Cardiac muscle cell (in vitro differentiated cells and primary cell): ENCODE data around the gene ZNF341. TPM values are rescaled to one million over a fixed set of nuclear protein-coding genes. Genes with fewer than 3 reads are reported as not detected.
A peak's percentile ranks its signal among the peaks of the same experiment; 100 is the strongest.

Experiments
- DNase-seq, 2 donors: peaks; one replicate each; pipeline versions ENCODE4 v3.0.0 to v3.0.0-alpha.2; 2010 to 2017; ENCODE audit warnings: low read depth in 1 of 2, low spot score in 1 of 2
- H3K27ac ChIP-seq: fragments of 200-600 bp; sonication (generic); 2 replicates; pipeline ENCODE4 v1.5.1; 2016
- H3K27me3 ChIP-seq: fragments of 200-600 bp; sonication (generic); 2 replicates; pipeline ENCODE4 v1.6.0; 2016; ENCODE audit warnings: control low read depth
- H3K36me3 ChIP-seq: fragments of 200-600 bp; sonication (generic); 2 replicates; pipeline ENCODE4 v1.5.1; 2016; ENCODE audit warnings: control low read depth
- H3K4me1 ChIP-seq: fragments of 200-600 bp; sonication (generic); 2 replicates; pipeline ENCODE4 v1.8.1; 2017; ENCODE audit warnings: low read depth, mild to moderate bottlenecking, mixed run types
- H3K4me3 ChIP-seq: fragments of 200-600 bp; sonication (generic); 2 replicates; pipeline ENCODE4 v1.5.1; 2016; ENCODE audit warnings: mild to moderate bottlenecking
- H3K9me3 ChIP-seq: fragments of 200-600 bp; sonication (generic); 2 replicates; pipeline ENCODE4 v1.5.1; 2017; ENCODE audit warnings: low read depth, mild to moderate bottlenecking, control low read depth
- polyA plus RNA-seq: library from polyadenylated mRNA; unstranded; fragments of >200 nt; fragmentation: Nextera tagmentation; extraction: Ambion mirVana; gene quantifications from 2 replicates; pipeline ENCODE4 v1.2.1, GENCODE V29; 2016
- total RNA-seq: library from RNA; depleted of rRNA; stranded (reverse); fragments of >200 nt; gene quantifications from 2 replicates; pipeline ENCODE4 v1.2.3, GENCODE V29; 2016
- TF ChIP-seq, protein P1 (sequence below): IDR thresholded peaks from 2 replicates; pipeline ENCODE4 v1.5.1; 2012; ENCODE audit warnings: low read depth, mild to moderate bottlenecking, low read length

ZNF341 gene
- total and polyA plus RNA-seq, 2 experiments from 2014 or later: 2.7 to 3.1 TPM

DNA sequence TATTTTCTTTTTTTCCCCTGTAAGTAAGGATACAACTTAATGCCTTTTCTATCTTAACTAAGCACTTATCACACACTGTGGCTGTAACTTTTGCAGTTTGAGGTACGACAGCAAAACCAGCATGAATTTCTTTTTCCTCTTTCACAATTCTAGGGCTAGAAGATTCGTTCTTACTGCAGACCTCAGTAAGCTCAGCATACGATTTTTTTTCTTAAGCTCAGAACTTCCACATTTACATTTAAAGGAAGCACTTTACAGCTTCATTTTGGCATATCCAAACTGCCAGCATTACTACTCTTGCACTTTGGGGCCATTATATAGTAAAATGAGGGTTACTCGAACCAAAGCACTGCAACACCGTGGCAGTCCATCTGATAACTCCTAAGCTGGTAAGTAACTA is 78.5 kb downstream of the ZNF341 start:
- TF ChIP-seq, protein P1, sequence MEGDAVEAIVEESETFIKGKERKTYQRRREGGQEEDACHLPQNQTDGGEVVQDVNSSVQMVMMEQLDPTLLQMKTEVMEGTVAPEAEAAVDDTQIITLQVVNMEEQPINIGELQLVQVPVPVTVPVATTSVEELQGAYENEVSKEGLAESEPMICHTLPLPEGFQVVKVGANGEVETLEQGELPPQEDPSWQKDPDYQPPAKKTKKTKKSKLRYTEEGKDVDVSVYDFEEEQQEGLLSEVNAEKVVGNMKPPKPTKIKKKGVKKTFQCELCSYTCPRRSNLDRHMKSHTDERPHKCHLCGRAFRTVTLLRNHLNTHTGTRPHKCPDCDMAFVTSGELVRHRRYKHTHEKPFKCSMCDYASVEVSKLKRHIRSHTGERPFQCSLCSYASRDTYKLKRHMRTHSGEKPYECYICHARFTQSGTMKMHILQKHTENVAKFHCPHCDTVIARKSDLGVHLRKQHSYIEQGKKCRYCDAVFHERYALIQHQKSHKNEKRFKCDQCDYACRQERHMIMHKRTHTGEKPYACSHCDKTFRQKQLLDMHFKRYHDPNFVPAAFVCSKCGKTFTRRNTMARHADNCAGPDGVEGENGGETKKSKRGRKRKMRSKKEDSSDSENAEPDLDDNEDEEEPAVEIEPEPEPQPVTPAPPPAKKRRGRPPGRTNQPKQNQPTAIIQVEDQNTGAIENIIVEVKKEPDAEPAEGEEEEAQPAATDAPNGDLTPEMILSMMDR: no peak
- no peaks in the 10 kb centered on the region for H3K36me3 ChIP-seq
- DNase-seq: no peak
- H3K27me3 ChIP-seq: no peaks in the 10 kb centered on the region
- no peaks in the 10 kb centered on the region for H3K9me3 ChIP-seq
- H3K27ac ChIP-seq: no peak overlapping the region
- H3K4me3 ChIP-seq: no peak overlapping the region
- peaks cover 14% of the 10 kb centered on the region for H3K4me1 ChIP-seq

DNA sequence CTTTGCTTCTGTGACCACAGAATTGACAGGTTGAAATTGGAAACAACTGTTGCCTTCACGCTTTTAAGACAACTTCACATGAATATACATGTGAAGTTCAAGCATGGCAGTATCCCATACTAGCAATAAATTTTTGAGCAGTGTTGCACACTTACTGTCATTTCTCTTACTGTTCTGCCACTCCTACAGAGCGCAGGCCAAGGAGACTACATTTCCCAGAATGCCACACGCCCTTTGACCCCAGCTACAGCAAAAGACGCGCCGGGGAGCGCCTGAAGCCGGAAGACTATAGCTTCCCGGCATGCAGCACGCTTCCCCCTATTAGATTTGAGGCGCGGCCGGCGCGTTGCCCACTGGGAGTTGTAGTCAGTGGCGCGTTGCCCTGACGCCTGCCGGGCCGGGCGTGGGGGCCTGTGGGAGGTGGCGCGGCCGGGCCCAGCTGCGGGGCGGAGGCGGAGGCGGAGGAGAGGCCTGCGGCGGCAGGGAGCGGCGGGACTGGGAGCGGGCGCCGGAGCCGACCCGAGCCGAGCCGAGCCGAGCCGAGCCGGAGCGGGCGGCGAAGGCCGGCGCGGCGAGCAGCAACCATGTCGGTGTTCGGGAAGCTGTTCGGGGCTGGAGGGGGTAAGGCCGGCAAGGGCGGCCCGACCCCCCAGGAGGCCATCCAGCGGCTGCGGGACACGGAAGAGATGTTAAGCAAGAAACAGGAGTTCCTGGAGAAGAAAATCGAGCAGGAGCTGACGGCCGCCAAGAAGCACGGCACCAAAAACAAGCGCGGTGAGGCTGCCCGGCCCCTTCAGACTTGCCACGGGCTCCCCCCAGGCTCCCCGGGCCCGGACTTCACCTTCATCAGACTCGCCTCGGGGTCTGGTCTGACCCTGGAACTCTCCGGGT is 79.3 kb downstream of the ZNF341 start, which contains the start of gene CHMP4B:
CHMP4B (plus strand) TSS at position 464 of the 891 bp plus-strand sequence; CDS start at position 585, 121 bp downstream.
- Histone ChIP-seq H3K9me3 (no peaks in the 10 kb centered on the region), H3K4me1 (peaks cover 14% of the 10 kb centered on the region), H3K4me3 (peak within 1 kb of the TSS; percentile 98), H3K27me3 (no peaks in the 10 kb centered on the region), H3K27ac (peak within 1 kb of the TSS; percentile 95), H3K36me3 (no peaks in the 10 kb centered on the region)
- peak; percentile 99 to 100 for DNase-seq
- TF ChIP-seq, protein P1: no peak

DNA sequence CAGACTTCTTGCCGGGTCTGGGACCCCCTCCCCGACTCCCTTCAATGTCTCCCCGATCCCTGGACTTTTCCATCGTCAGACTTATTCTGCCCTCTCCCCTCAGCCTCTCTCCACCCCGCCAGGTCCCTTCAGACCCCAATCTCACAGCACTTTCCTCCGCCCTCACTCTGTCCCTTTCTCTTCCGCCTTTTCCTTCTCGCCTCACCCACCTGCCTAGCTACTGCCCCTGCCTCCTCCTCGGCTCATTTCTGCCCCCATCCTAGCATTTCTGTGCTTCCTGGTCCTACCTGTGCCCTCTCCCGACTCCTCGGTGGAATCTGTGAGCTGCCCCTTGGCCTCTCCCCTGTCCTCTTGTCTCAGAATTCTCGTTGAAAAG is 80.0 kb downstream of the ZNF341 start:
- H3K36me3 ChIP-seq: no peaks in the 10 kb centered on the region
- H3K27me3 ChIP-seq: no peaks in the 10 kb centered on the region
- TF ChIP-seq, protein P1: no peak
- DNase-seq: peak in 1 of 2 donors; percentile 36
- peaks cover 14% of the 10 kb centered on the region for H3K4me1 ChIP-seq
- no peaks in the 10 kb centered on the region for H3K9me3 ChIP-seq
- peak overlapping the region; percentile 98 for H3K4me3 ChIP-seq
- peak overlapping the region; percentile 95 for H3K27ac ChIP-seq

DNA sequence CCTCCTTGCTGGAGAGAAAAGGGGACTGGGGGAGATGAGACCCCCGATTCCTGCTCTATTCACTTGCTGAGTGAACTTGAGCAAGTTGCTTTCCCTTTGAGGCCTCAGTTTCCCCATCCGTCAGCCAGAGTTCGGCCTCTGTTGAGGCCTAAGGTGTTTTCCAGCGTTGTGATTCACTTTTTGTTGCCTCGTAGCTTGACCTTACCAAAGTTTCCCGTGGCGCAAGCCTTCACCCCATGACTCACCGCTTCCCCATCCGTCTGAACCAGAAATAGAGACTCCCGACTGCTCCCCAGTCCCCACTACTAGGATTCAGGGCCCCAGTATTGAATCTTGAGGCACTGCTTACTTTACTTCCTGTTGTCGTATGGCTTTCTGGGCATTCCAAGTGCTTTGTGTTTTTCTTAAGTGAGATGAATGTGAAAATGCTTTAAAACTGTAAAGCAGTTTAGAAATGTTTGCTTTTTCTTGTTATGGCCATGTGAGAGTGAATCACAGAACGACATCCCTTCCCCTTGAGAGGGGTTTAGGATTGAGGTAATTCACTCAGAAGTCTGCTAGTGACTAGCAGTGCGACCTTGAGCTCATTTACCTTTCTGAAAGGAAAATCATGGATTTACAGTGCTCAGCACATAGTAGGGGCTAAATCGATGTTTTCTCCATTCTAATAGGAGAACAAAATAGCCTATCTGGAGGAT is 80.5 kb downstream of the ZNF341 start:
- Histone ChIP-seq H3K36me3 (no peaks in the 10 kb centered on the region), H3K4me1 (peaks cover 14% of the 10 kb centered on the region), H3K4me3 (peak overlapping the region; percentile 98), H3K27me3 (no peaks in the 10 kb centered on the region), H3K9me3 (no peaks in the 10 kb centered on the region), H3K27ac (peak overlapping the region; percentile 95)
- TF ChIP-seq, protein P1: no peak
- DNase-seq: peak in 1 of 2 donors; percentile 78

DNA sequence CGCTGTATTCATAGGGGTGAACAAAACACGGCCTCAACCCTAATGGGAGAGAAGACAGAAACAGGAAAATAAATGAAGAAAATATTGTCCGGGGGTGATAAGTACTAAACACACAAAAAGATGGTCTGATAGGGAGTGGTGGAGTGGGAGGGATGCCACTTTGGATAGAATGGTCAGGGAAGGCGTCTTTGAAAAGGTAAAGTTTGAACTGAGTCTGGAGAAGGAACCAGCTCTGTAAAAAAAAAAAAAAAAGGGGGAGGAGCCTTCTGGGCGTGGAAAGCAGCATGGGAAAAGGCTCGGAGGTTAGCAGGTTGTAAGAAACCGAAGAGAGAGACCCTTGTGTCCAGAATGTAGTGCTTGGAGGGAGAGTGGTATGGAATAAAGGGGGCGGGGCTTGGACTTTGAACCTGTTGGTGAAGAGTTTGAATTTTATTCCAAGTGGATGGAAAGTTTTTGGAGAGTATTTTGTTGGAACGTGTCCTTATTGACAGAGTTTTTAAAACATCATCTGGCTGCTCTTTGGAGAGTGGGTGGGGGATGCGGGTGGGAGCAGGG is 81.2 kb downstream of the ZNF341 start:
- Histone ChIP-seq H3K4me3 (peak overlapping the region; percentile 98), H3K27me3 (no peaks in the 10 kb centered on the region), H3K9me3 (no peaks in the 10 kb centered on the region), H3K36me3 (no peaks in the 10 kb centered on the region), H3K27ac (peak overlapping the region; percentile 95), H3K4me1 (peaks cover 14% of the 10 kb centered on the region)
- DNase-seq: peak in 1 of 2 donors; percentile 49
- TF ChIP-seq, protein P1: no peak
